Measurements from ENCODE around the gene MGAT1.
"Not testable (repeated sequence)": the region's sequence is repeated elsewhere in the genome, so short reads cannot be mapped to it uniquely, and the experiment has no call there.

MGAT1 gene

GRCh38 chr5:180790020-180790419, 12.6 kb downstream of the MGAT1 start:
- TF ChIP-seq CTCF (IDR thresholded peaks at IDR 0.05; ENCODE audit: control insufficient read depth, insufficient read depth, low read depth, low read length, missing control alignments), result no peak
- H3K4me3 ChIP-seq (ENCODE audit: control insufficient read depth, low read depth, low read length), result no peak overlapping the region
- DNase-seq (ENCODE audit: low read depth), result no peak

GRCh38 chr5:180788651-180789410, 13.8 kb downstream of the MGAT1 start:
- not testable (repeated sequence) for H3K4me3 ChIP-seq (ENCODE audit: control insufficient read depth, low read depth, low read length); DNase-seq (ENCODE audit: low read depth)

GRCh38 chr5:180787711-180788431, 14.7 kb downstream of the MGAT1 start:
- no peak overlapping the region for H3K4me3 ChIP-seq (ENCODE audit: control insufficient read depth, low read depth, low read length)
- TF ChIP-seq CTCF (IDR thresholded peaks at IDR 0.05; ENCODE audit: control insufficient read depth, insufficient read depth, low read depth, low read length, missing control alignments), result no peak
- DNase-seq (ENCODE audit: low read depth), result no peak

- no peak for DNase-seq (ENCODE audit: low read depth)
- no peak overlapping the region for H3K4me3 ChIP-seq (ENCODE audit: control insufficient read depth, low read depth, low read length)
- no peak for TF ChIP-seq CTCF (IDR thresholded peaks at IDR 0.05; ENCODE audit: control insufficient read depth, insufficient read depth, low read depth, low read length, missing control alignments)
These were observed 15.8 kb downstream of the MGAT1 start for GRCh38 chr5:180786531-180787398.

GRCh38 chr5:180785794-180786221, 16.8 kb downstream of the MGAT1 start:
- H3K4me3 ChIP-seq (ENCODE audit: control insufficient read depth, low read depth, low read length), result no peak overlapping the region
- no peak for TF ChIP-seq CTCF (IDR thresholded peaks at IDR 0.05; ENCODE audit: control insufficient read depth, insufficient read depth, low read depth, low read length, missing control alignments)
- peak; percentile 49 for DNase-seq (ENCODE audit: low read depth)

GRCh38 chr5:180785121-180785781, 17.4 kb downstream of the MGAT1 start:
- peak; percentile 43 for DNase-seq (ENCODE audit: low read depth)
- TF ChIP-seq CTCF (IDR thresholded peaks at IDR 0.05; ENCODE audit: control insufficient read depth, insufficient read depth, low read depth, low read length, missing control alignments), result no peak
- H3K4me3 ChIP-seq (ENCODE audit: control insufficient read depth, low read depth, low read length), result peak overlapping the region; percentile 23
